ENCODE results near the gene MEAK7.

GRCh38 chr16:84514874-84515835 lies 10.7 kb upstream of the MEAK7 start:
- TF ChIP-seq CTCF (IDR thresholded peaks at IDR 0.05) (no peak), POLR2A (IDR thresholded peaks at IDR 0.05) (no peak), POLR2AphosphoS5 (IDR thresholded peaks at IDR 0.05; ENCODE audit: insufficient read depth in 1 of 2, low read depth in 1 of 2) (peak in 1 of 2 donors; percentile 31)
